NOMO-1 treated with DMSO at 0.1 percent for 48 hours (cell line): ENCODE data around the gene SCOC.
"Not testable (repeated sequence)": the region's sequence is repeated elsewhere in the genome, so short reads cannot be mapped to it uniquely, and the experiment has no call there.

Experiments
- DNase-seq: peaks from one replicate; lab custom pipeline; 2025; ENCODE audit not compliant: unreplicated experiment; lab: John Stamatoyannopoulos, UW

Gene SCOC

DNA sequence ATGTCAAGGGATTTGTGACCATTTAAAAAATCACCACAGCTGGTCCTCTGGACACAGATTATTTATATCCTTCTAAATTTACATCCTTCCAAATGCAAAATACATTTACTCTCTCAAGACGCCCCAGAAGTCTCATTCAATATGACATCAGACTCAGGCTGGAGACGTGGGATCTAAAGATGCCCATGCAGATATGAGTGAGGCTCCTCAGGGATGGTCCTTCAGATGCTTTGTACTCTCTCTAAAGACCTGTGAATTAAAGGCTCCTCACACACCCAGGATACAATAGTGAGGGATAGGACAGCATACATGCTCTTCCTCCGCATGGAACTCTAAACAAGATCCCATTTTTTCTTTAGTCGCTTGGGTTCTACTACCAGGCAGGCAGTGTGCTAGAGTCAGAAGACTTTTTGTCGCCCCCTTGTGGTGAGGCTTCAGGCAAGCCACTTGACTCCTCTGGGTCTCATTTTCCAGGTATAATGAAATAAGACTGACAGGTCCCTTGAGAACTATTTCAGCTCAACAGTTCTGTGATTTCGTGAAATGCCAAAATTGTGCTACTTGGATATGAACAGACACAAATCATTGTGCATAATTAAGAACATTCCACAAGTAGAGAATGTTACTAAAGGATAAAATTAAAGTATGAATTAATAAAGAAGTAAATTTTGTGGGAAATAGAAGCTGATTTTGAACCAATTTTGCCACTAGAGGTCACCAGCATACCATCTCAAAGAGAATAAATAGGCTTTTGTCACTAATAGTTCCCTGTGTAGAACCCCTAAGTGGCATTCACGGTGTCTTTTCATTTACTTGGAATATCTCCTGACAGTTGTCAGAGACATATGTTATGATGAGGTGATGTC, 13.7 kb upstream of the SCOC start:
- DNase-seq, result peak; percentile 66

DNA sequence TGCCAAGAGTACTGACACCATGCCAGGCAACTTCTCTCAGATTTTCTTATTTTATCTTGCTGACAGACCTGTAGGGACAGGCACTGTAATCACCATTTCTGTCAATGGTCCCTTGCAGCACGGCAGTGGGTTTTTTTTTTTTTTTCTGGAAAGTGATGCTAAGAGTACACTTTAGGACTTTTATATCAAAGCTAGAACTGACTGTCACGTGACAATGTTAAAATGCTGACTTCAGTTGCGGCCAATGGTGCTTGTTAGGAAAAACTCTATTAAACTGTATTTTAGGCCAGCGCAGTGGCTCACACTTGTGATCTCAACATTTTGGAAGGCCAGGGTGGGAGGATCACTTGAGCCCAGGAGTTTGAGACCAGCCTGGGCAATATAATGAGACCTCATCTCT, 12.3 kb upstream of the SCOC start:
- no peak for DNase-seq

DNA sequence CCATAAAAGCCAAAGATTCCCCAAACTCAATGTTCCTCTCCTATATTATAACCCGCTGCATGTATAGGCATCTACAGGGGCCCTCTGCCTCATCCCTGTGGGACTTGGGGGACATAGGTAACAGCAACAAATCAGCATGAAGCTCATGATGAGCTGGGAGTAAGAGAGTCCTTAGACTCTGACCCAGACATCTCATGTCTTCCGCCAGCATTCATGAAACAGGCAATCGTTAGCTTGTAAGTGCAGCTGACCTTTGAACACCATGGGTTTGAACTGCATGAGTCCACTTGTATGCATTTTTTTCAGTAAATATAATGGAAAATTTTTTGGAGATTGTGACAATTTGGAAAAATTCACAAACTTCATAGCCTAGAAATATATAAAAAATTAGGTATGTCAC, 10.4 kb upstream of the SCOC start:
- DNase-seq, result no peak

DNA sequence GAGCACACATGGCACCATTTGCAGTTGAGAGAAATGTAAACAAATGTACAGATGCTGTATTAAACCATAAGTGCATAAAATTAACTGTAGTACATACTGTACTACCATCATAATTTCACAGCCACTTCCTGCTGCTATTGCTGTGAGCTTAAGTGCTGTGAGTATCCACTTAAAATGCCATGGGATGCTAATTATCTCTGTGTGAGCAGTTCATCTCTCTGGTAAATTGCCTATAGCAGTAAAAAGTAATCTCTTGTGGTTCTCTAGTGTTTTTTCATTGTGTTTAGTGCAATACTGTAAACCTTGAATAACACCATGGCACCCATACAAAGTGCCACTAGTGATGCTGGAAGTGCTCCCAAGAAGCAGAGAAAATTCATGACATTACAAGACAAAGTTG, 9.9 kb upstream of the SCOC start:
- no peak for DNase-seq

DNA sequence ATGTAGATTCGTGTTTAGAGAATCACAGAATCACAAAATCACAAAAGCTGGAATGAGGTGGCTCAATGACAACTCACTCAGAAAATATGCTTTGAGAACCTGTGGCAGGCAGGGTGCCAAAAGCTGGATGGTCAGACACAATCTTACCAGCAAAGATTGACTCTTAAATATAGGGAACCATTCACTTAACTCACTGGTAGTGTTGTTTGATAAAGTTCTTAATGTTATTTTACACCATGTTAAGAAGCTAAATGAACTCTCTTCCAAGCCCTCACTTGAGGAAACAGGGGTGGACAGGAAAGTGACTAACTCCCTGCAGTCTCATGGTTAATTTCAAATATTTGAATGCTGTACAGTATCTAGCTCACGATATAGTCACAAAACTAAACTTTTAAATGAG, 5.7 kb upstream of the SCOC start:
- no peak for DNase-seq

DNA sequence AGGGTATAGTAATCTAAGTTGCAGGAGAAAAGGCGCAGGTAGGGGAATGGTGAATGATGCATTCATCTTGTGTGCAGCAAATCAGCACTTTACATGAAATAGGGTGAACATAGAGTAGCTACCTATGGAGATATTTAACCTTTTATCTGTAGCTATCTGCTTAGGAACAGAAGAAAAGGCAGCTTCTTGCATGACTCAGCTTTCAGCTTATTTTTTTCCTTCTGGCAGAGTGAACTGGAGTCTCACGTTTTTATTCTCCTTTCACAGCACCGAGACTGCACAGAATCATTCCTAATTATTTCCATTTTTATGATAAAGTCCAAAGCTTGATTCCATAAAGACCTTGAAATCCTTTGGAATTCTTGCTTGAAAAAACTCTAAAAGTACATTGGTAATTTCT, 4.8 kb upstream of the SCOC start:
- no peak for DNase-seq

DNA sequence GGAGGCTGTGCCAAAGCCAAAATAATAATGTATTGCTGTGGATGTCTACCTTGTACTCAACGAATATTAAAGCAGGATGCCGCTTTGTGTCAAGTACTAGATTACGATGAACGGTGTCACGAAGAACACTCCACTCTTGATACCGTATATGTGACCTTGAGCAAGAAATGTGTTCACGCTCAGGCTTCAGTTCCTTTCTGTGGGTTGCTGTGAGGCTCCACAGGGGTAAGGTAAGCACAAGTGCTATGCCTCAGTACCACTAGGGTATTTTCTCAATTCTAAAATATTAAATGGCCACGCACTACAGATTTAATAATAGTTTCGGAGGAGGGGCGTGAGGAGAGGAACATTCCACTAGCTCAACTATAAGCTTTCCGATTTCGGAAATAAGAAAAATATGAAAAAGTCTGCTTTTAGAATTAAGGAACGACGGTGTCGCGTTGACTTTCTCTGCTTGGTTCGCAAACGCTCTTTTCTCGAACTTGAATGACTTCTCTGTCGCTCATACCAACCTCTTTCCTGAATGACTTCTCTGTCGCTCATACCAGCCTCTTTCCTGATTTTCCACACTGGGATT, 607 bp upstream of the SCOC start:
- peak; percentile 67 for DNase-seq

DNA sequence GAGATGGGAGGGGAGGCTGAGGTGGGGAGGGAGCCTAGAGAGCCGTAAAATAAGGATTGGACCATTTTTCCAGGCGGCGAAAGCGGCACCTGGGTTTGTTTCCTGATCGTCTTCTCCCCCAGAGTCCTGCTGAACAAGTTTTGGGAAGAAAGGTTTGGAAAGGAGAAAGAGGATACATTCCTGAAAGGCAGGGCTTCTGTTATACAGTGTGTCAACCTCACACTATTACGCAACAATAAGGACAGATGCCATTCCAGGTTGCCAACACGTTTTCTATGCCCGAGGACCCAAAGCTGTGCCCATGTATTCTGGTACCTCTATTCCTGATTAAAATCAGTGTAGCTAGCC, 658 bp downstream of the SCOC start:
- DNase-seq, result peak; percentile 10

DNA sequence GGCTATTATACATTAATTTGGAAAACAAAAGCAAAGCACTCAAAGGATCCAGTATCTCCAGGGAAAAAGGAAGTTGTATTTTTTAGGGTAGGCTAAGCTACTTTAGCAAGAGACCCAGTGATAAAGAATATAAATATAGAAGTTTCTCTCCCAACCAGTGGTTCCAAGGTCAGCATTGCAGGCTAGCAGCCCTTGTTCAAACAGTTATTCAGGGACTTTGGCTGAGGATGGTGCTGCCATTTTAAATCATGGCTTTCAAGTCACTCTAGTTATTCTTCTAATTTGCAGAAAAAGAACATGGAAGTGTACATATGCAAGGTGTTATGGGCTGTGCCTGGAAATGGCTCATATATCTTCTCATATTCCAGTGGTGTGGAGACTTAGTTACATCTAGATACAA, 9.3 kb downstream of the SCOC start:
- no peak for DNase-seq

DNA sequence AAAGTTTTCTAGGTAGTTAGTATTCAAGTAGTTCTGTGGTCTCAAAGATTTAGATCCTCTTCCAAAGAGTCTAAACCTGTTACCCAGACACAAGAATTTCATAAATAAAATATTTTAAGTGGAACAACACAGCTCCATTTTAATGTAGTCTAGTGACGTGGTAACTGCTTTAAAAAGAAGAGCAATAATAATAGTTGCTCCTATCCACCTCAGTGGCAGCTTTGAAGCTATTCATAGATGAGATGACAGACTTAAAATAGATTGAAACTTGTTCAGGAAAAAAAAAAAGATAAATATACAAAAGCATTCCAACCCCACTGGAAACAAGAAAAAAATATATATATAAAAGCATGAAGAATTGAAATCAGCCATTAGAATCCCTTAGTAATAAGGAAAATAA, 14.6 kb downstream of the SCOC start:
- no peak for DNase-seq

DNA sequence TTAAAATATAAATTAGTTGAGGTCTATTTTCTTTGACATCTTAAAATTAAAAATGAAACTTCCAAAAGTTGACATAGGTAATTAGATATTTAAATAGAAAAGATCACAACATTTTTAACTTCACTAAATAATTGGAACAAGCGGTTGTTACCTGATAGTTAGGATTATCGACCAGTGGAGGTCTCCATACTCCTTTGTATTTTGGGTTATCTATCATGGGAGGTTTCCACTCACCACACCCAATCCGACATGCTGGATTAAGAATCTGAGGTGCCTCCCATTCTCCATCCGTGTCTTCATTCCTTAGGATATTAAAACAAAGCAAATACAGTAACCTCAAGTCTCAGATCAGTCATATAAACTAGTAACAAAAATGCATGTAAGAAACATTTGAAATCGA, 22.2 kb downstream of the SCOC start:
- no peak for DNase-seq

DNA sequence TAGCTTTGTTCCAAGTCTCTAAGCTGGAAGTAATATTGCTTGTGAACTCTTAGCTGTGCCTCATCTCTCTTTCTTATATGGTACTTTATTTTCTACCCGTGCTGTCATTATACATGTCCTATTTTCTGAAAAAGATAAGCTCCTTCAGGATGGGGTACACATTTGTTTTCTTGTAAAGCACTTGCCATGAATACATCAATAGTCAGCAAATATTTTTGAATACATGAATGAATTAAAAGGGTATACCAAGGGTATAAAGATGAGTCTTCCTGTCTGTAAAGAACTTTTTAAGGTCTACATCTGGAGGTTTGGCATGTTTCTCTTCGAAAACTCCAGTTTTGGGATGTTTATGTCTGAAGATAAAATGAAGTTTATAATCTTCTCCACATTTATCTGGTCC, 26.7 kb downstream of the SCOC start:
- DNase-seq, result no peak

DNA sequence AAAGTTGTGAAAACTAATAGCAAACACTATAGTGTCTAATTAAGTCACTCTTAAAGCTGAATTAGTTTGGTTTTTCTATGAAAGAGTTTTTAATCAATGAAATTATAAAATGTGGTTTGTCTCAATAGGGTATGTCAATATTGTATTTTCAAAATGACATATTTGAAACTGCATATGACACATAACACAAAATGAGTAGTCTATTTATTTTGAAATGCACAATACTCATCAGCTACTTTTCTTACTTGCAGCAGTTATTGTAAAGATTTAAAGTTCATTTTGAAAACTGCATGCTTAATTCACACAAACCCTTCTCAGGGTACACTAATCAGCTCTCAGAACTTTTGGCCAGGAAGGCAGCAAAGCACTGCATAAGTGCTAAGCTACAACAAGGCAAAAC, 32.8 kb downstream of the SCOC start:
- no peak for DNase-seq

DNA sequence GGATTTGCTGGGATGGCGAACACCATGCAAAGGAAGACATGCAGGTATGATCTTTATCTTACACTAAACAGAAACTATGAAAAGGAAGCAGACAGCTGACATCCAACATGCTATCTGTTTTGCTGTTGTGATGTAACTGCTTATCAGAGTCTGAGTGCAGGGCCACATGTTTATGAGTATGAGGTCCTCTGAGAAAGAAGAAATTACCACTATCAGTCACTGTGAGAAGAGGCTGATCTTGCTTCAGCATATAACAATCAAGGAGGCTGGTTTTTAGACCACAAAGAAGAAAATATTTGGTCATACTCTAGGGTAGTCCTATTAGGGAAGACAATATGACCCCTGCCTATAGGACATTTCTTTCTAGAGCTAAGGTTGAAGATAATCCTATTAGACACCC, 35.5 kb downstream of the SCOC start:
- no peak for DNase-seq

DNA sequence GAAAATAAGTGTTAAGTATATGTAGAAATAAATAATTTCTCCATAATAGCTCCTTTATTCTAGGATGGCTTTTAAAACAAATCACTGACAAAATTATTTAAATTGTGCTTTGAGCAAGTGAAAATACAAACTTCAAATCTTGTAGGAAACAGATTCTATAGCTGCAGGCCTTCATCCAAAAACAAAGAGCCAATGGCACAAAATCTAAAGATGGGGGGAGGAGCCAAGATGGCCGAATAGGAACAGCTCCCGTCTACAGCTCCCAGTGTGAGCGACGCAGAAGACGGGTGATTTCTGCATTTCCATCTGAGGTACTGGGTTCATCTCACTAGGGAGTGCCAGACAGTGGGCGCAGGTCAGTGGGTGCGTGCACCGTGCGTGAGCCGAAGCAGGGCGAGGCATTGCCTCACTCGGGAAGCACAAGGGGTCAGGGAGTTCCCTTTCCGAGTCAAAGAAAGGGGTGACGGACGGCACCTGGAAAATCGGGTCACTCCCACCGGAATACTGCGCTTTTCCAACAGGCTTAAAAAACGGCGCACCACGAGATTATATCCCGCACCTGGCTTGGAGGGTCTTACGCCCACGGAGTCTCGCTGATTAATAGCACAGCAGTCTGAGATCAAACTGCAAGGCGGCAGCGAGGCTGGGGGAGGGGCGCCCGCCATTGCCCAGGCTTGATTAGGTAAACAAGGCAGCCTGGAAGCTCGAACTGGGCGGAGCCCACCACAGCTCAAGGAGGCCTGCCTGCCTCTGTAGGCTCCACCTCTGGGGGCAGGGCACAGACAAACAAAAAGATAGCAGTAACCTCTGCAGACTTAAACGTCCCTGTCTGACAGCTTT, 39.9 kb downstream of the SCOC start:
- not testable (repeated sequence) for DNase-seq

DNA sequence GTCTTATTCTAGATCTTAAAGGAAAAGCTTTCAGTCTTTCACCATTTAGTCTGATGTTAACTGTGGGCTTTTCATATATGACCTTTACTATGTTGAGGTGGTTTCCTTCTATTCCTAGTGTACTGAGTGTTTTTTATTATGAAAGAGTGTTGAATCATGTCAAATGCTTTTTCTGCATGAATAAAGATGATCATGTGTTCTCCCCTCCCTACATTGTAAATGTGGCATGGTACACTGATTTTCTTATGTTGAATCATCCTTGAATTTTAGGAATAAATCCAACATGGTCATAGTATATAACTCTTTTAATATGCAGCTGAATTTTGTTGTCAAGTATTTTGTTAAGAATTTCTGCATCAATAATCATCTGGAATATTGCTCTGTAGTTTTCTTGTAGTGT, 49.7 kb downstream of the SCOC start:
- no peak for DNase-seq

DNA sequence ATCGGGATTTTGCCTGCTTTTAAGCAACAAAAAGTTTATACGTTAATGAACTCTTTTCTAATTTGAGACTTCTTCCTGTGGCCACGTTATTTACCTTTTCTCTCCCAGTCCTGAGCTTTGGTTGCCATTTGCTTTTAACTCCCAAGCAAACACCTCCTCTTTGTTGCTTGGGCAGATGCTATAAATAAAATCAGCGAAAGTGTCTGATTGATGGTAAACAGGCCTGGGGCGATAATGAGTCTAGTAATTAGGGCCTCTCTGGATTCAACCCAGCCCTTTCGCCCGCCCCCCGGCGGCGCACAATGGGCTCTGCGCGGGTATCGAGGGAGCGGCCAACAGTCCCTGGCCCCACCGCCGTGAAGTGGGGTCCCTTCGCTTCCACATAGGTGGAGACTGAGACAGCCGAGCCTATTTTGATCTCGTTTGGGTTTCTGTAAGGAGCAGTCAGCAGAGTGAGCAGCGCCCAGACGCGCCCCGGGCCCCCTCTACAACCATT, 53.2 kb downstream of the SCOC start:
- no peak for DNase-seq

DNA sequence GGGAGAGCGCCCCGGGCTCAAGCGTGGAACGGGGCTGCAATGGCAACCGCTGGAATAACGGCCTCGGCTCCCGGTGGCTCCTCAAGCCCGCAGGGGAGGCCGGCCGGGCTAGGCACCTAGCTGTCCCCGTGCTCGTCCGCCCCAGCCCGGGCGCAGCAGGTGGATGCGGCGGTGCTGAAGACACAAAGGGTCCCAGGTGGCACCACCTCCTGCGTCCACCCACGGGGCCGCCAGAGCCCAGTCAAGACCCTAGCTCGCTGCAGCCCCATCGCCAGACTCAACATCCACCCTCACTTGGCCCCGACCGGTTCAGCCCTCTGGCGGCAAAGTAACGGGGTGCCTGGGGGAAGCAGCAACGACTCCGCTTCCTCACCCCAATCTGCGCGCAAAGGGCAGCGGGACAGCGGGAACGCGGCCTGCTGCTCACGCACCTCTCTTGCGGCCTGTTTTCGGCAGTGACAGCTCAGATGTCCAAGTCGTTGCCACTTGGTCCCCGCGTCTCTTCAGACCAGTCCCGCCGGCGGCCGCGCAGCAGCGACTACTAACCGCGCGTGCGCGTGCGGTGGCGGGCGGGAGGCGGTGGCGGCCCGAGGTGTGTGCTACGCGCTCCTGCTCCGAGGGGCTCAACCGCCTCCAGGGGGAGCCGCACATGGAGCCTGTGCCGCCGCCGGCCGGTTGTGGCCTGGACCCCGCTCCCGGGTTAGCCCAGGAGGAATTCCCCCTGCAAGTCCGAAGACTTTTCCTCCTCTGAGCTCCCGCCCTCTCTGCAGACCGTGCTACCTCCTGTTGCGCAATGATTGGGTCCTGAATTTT, 53.9 kb downstream of the SCOC start, which contains the start of gene CLGN:
Gene CLGN (minus strand): TSS at position 543 of the 813 bp plus-strand sequence. CDS start 14,570 bp downstream, outside the sequence.
- peak; percentile 58 for DNase-seq

DNA sequence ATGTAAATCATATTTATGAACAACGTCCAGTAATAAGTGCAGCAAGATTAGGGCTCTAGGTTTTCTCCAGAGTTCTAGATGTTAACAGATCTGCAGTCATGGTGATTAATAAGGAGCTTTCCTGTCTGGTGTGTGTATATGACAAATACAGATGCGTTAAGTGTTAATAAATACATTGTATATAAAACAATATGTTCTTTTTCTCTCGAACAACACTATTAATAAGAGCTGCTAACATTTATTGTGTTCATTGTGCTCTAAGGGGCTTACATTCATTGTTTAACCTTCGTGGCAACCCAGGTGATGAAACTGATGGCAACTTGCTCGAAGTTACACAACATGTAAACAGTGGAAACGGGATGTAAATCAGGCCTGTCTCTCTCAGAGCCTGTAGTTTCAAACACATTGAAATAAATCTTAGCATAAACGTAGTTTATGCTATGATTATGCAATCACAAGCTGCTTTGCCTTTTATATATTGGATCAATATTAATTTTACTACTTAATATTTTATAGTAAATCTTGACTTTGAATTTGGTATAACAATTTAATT, 54.5 kb downstream of the SCOC start:
- peak; percentile 48 for DNase-seq
